Right ventricle myocardium superior (tissue), 1 donor: ENCODE results near the gene FAM13C. TPM values are rescaled to one million over a fixed set of nuclear protein-coding genes. Genes with fewer than 3 reads are reported as not detected.

Experiments used
- ATAC-seq: fragments of 200-7000 bp; cut with Tn5 transposase; one replicate; pipeline ENCODE4 v1.9.1; 2020; ENCODE audit warnings: mild to moderate bottlenecking; ENCODE audit not compliant: poor library complexity
- DNase-seq: peaks from one replicate; pipeline ENCODE4 v3.0.0-alpha.2; 2020
- intact Hi-C: fragments of 100-400 bp; cut with DNase I; formaldehyde crosslinking; loops from one replicate; pipeline ENCODE4 v1.11.2; 2022
- total RNA-seq: library from RNA; stranded (reverse); fragmentation: NEBNext Ultra II Directional; extraction: Animal tissue kit (Norgen Biotek cat#: 25700); gene quantifications from one replicate; pipeline ENCODE4 v1.2.1, GENCODE V29; 2021
- donor health status: DM: no; HTN: yes; CAD: no; lungs with severe emphysema.

The FAM13C gene
- total RNA-seq, 1 donor from 2014 or later = 5.9 TPM

DNA sequence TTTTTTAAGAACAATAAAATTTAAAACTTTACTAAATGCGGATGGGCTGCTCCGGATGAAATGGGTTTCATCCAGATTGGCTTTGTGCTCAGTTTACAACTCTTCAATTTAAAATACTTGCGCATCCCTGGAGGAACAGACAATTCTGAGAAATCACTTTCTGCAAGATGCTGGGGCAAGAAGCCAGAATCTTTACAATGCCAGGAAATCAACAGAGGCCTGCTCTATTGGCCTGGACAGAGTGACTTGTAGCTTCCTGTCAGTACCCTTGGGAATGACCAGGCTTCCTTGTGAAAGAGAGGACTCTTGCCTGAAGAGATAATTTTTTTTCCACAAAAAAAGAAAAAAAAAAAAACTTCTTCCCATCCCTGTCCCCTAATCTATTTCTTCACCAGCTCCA lies 3.9 kb upstream of the FAM13C start:
- intact Hi-C loops = no loop called here
- ATAC-seq = peak; percentile 80
- DNase-seq = no peak

DNA sequence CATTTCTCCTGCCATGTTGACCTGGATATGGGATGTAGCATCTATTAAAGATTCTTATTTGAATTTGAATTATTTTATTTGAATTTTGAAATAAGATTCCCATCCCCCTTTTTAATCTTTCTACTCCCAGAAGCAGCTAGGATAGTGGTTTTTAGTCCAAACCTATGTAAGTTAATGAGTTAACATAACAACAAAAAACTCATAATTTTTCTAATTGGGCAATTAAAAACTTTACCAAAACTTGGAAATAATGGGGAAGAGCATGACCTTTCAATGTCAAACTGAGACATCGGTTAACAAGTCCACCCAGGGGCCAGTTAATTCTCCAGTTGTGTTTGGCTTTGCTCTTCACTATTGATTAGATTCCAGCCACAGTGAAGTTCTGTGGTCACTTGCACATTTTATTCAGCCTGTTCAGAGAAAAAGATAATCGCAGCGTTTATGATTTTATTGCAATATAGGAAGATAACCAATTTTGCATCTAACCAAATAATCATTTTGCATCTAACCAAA lies 1.2 kb upstream of the FAM13C start:
- no peak for DNase-seq
- ATAC-seq = no peak
- intact Hi-C loops = no loop called here

- intact Hi-C loops = no loop called here
- ATAC-seq (peak; percentile 81), DNase-seq (peak; percentile 82)
Measured at GRCh38 chr10:59362959-59363381, 621 bp upstream of the FAM13C start.

GRCh38 chr10:59361663-59362143 lies 646 bp downstream of the FAM13C start:
- ATAC-seq = no peak

DNA sequence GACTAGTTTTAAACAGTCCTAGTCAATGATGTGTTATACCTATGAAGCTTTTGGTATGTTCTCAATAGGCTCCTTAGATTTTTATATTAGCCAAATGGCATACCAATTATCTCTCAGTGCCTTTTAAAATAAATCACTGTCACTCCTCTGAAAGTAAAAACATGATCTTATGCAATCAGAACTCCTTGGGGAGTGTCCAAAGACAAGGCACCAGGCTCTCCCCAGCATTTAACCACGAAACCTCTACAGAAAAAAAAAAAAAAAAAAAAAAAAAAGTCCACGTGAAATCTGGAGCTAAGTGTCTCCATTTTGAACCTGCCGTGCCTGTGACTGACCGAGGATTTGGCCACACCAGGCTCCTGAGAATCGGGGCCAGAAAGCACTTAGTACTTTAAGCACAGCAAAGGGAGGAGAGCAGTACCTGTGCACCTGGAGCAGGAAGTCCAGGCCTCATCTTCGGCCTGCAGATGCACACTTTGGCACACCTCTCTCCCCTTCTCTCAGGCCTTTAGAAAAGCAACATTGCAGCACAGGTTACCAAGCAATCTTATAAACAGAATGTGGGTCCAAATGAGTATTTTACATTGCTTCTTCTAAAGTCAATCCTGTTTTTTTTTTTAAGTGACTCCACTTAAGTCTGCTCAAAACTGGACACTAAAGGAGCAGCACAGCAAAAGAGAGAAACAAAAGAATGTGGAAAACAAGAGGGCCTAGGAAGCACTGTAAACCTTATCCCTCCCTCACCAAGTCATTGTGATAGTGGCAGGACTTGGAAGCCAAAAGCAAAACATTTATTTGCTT lies 1.5 kb downstream of the FAM13C start:
- ATAC-seq = no peak
- intact Hi-C loops = no loop called here

More at GRCh38 chr10:59361663-59362143, 646 bp downstream of the FAM13C start:
- intact Hi-C loops = no loop called here
- no peak for DNase-seq

DNA sequence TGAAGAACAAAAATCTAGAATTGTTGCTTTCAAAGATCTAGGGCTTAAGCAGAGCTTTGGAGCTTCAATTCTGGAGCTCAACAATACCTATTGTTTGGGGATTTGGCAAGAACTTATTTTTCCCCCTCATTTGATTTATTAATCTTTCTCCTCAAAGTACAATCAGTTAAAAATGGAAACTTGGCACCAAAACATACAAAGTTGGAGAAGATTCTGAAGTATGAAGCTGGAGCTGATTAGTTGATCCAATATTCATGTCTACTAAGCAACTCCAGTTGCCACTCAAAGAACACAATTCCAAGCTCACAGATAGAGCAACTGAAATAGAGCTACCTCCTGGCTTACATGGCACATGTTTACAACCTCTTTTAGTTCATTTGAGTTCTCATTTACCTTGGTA lies 3.8 kb downstream of the FAM13C start:
- DNase-seq (no peak), ATAC-seq (no peak)
- intact Hi-C loops = no loop called here

More for the DNA sequence above, 1.5 kb downstream of the FAM13C start:
- DNase-seq = no peak

DNA sequence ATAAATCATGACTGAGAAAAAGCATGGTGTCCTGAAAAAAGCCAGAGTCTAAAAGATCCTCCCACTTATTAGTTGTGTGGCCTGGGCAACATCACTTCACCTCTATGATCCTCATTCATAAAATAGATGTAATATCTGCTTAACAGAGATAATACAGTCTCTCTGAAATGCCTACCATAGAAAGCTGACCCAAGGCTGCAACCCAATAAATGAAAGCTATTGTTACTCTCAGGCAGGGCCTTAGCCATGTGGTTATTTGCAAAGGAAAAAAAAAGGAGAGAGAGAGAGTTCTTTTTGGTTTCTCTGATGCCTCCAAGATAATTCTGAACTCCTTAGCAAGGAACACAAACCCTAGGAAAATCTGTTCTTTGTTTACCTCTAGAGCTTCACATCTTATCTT lies 7.9 kb downstream of the FAM13C start:
- intact Hi-C loops = no loop called here
- DNase-seq = no peak
- no peak for ATAC-seq

- DNase-seq (no peak), ATAC-seq (no peak)
- intact Hi-C loops = no loop called here
Measured at GRCh38 chr10:59350558-59350957, 11.8 kb downstream of the FAM13C start.

DNA sequence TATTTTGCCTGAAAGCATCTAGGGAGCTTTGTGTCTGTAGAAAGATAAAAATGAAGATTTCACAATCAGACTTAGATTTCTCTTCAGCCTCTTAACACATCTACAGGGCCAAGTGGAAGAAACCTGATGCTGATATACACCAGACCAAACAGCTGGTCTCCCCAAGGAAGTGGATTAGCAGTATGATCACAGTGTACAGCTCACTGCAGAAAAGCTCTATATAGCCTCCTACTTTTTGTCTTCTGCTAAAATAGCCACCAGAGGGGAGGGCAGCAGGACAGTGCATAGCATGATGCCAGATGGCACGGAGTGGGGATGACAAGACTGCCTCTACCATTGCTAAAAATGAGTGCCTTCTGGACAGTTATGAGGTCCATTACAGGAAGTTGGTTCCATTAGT lies 16.0 kb downstream of the FAM13C start:
- ATAC-seq = peak; percentile 65
- no peak for DNase-seq
- intact Hi-C loops = no loop called here

- ATAC-seq = no peak
Measured at GRCh38 chr10:59342723-59343122, 19.6 kb downstream of the FAM13C start.

DNA sequence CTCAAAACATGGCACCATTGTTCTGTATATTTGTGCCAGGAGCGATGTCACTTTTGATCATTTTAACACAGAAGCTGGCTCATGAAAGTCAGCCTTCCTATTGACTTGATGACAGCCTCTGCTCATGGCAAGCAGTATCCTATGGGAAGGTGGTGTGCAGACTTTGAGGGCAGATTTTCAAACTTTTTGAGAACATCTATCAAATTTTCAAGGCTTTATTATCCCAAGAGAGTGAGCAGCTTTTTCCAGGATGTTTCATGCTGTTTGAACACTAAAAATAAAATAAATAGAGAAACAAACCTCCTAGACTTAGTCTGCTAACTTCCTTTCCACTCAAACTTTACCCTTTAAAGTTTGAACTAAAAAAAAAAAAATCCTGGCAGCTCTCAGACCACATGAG lies 20.3 kb downstream of the FAM13C start:
- no peak for ATAC-seq
- intact Hi-C loops = no loop called here
- no peak for DNase-seq

More at GRCh38 chr10:59342723-59343122, 19.6 kb downstream of the FAM13C start:
- DNase-seq = no peak
- intact Hi-C loops = no loop called here

- ATAC-seq (no peak), DNase-seq (no peak)
- intact Hi-C loops = no loop called here
Measured at GRCh38 chr10:59340285-59340684, 22.1 kb downstream of the FAM13C start.

DNA sequence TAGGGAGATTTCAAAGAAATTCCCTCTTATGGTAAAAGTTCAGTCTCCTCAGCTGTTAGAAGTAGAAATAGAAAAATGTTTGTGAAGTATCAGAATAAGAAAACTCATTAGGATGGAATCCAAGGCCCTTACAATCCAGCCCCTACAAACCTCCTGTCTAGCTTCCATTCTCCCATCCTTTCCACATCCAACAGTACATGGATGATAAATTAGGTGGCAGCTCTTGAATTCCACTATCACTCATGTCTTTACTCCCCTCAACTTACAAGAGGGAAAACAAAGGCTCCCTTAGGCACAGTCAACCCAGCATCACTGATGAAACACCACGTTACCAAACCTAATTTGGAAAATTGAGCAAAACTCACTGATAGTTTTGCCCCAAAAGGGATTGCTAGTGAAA lies 23.0 kb downstream of the FAM13C start:
- ATAC-seq (no peak), DNase-seq (no peak)
- intact Hi-C loops = no loop called here

DNA sequence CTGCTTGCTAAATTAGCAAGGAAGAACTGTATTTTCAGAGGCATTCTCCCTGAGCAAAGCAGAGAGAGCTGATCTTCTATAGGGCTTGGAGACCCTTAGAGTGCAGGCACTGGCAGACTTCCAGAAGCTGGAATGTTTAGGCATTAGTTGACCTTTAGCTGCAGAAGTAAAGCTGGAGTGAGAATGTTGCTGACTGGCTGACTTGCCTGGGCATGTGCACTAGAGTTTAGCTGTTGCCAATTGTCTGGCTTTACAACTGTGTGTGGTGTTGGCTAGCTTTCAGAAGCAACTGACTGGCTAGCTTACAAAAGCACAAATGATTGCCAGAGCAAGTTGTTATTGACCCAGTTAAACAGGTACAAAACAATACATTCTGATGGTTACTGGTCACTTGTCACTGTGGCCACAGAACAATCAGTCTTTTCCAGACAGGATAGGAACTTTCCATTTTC lies 25.1 kb downstream of the FAM13C start:
- peak; percentile 91 for ATAC-seq
- DNase-seq = no peak
- intact Hi-C loops = no loop called here

DNA sequence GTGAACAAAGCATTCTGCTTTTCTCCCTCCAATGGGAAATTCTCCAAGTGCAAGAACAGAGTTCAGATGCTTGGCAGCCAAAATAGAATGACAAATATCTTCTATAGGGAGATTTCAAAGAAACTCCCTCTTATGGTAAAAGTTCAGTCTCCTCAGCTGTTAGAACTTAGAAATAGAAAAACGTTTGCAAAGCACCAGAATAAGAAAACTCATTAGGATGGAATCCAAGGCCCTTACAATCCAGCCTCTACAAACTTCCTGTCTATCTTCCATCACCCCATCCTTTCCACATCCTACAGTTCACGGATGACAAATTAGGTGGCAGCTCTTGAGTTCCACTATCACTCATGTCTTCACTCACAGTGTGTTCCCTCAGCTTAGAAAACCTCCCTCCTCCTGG lies 25.7 kb downstream of the FAM13C start:
- ATAC-seq = peak; percentile 65

DNA sequence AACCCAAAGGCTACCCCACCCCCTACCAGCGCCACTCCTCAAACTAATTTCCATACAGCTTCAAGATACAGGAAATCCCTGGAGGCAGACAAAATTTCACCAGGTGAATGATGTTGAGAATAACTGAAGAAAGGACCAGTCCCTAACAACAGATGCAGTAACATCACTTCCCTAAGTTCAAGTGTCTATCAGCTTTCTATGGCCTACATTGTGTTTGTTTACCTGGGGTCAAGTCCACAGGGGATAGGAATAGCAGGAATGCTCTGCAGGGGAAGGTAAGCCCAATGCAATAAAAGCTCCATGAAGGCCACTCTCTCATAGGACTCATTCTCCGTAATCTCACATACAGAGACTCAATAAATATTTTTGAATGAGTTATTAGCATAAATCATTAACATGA lies 26.9 kb downstream of the FAM13C start:
- ATAC-seq (no peak), DNase-seq (no peak)
- intact Hi-C loops = no loop called here

More for the DNA sequence above, 25.7 kb downstream of the FAM13C start:
- intact Hi-C loops = no loop called here
- DNase-seq = no peak

DNA sequence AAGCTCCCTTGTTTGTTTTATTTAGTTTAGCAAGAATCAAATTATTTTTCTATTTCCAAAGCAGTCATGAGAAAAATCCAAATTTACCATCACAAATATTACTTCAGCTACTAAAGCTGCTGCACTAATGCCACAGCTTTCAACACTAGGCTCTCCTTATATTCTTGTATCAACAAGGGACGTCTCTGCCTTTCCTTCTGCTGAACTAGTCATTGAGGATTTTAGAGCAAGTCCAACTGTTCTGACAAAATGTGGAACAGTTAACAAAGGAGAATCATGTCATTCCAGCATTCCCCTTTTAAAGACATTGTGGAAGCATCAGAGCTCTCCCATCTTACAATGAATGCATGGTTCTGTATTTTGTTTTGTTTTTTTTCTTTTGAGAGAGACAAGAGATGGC lies 28.6 kb downstream of the FAM13C start:
- intact Hi-C loops = no loop called here
- ATAC-seq = no peak
- no peak for DNase-seq

DNA sequence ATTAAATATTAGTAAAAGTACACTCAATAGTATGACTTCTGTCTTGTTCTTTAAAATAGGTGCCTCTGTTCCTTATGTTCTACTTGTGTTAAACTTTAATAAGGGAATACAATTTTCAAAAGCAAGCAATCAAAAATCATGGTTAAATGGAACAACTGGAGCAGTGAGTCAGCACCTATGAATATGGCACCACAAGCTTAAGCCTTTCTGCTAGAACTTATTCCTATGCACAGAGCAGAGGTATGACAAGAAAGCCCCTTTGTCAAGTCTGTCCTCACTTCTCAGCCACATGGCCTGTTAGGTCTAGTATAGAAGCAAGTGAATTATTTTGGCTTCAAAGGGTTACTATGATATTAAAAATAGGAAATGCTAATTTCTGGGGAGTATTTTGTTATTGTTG lies 29.8 kb downstream of the FAM13C start:
- ATAC-seq (no peak), DNase-seq (no peak)
- intact Hi-C loops = no loop called here

DNA sequence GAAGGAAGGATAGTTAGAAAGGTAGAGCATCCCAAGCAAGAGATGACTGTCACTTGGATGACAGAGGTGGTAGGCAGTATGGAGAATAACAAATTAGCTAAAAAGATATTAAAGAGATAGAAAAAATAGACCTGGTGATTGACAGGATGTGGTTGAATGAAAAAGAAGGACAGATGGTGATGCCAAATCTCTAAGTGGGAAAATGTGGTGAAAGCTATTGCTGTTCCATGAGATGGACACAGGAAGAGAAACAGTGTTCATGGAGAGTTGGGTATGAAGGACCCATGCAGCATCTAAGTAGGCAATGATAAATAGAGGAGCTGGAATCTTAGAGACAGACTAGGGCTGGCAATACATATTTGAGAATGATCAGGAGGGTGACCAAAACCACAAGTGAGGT lies 30.7 kb downstream of the FAM13C start:
- ATAC-seq (no peak), DNase-seq (no peak)
- intact Hi-C loops = no loop called here

GRCh38 chr10:59325116-59325515 lies 37.2 kb downstream of the FAM13C start:
- ATAC-seq (no peak), DNase-seq (no peak)
- intact Hi-C loops = no loop called here
